Retinal pigment epithelial cell (primary cell): Measurements from ENCODE around the gene SUGP1.

Experiments
- DNase-seq: peaks from one replicate; pipeline ENCODE4 v3.0.0-alpha.2; 2010; ENCODE audit warnings: low read depth
- H3K4me3 ChIP-seq: 2 replicates; pipeline ENCODE4 v1.5.1; 2011; ENCODE audit warnings: mild to moderate bottlenecking, low read length, control low read depth, moderate library complexity
- CTCF ChIP-seq: conservative IDR thresholded peaks from 2 replicates; pipeline ENCODE4 v1.5.1; 2011; ENCODE audit warnings: low read depth, low read length, control low read depth, inconsistent platforms

SUGP1 gene

GRCh38 chr19:19279062-19279612, 41.2 kb downstream of the SUGP1 start:
- TF ChIP-seq CTCF: no peak
- no peak overlapping the region for H3K4me3 ChIP-seq
- no peak for DNase-seq

- no peak for DNase-seq
- H3K4me3 ChIP-seq: no peak overlapping the region
- no peak for TF ChIP-seq CTCF
These were observed 42.0 kb downstream of the SUGP1 start for GRCh38 chr19:19278315-19278714.

GRCh38 chr19:19276851-19277250, 43.5 kb downstream of the SUGP1 start:
- DNase-seq: no peak
- TF ChIP-seq CTCF: no peak
- no peak overlapping the region for H3K4me3 ChIP-seq

- TF ChIP-seq CTCF: no peak
- no peak for DNase-seq
- H3K4me3 ChIP-seq: no peak overlapping the region
These were observed 43.9 kb downstream of the SUGP1 start for GRCh38 chr19:19276386-19276785.

- no peak for TF ChIP-seq CTCF
- no peak overlapping the region for H3K4me3 ChIP-seq
- DNase-seq: no peak
These were observed 45.4 kb downstream of the SUGP1 start for GRCh38 chr19:19274716-19275565.

- H3K4me3 ChIP-seq: no peak overlapping the region
- TF ChIP-seq CTCF: no peak
- no peak for DNase-seq
These were observed 46.2 kb downstream of the SUGP1 start for GRCh38 chr19:19274146-19274545.
